GM19395 (cell line): ENCODE measurements around the gene SLCO3A1.

Source experiments
- ATAC-seq: cut with Tn5 transposase; IDR thresholded peaks from one replicate; pipeline ENCODE4 v1.9.1; 2021; ENCODE audit warnings: mild to moderate bottlenecking, moderate library complexity; ENCODE audit not compliant: unreplicated experiment

SLCO3A1 gene

GRCh38 chr15:92118162-92118935 lies 264.8 kb downstream of the SLCO3A1 start:
- no peak for ATAC-seq

- ATAC-seq: no peak
These were observed 265.4 kb downstream of the SLCO3A1 start for GRCh38 chr15:92118936-92119325.

GRCh38 chr15:92120094-92120795 lies 266.7 kb downstream of the SLCO3A1 start:
- ATAC-seq: no peak

- no peak for ATAC-seq
These were observed 267.5 kb downstream of the SLCO3A1 start for GRCh38 chr15:92121047-92121446.

- ATAC-seq: no peak
These were observed 268.8 kb downstream of the SLCO3A1 start for GRCh38 chr15:92122259-92122658.

GRCh38 chr15:92123962-92124656 lies 270.6 kb downstream of the SLCO3A1 start:
- ATAC-seq: no peak

- no peak for ATAC-seq
These were observed 271.1 kb downstream of the SLCO3A1 start for GRCh38 chr15:92124657-92125010.

- no peak for ATAC-seq
These were observed 275.3 kb downstream of the SLCO3A1 start for GRCh38 chr15:92128788-92129187.

- ATAC-seq: no peak
These were observed 276.7 kb downstream of the SLCO3A1 start for GRCh38 chr15:92130244-92130643.

GRCh38 chr15:92130906-92131305 lies 277.4 kb downstream of the SLCO3A1 start:
- no peak for ATAC-seq

GRCh38 chr15:92132982-92133755 lies 279.7 kb downstream of the SLCO3A1 start:
- ATAC-seq: no peak

GRCh38 chr15:92140796-92141195 lies 287.3 kb downstream of the SLCO3A1 start:
- ATAC-seq: no peak

GRCh38 chr15:92141607-92142006 lies 288.1 kb downstream of the SLCO3A1 start:
- no peak for ATAC-seq

- no peak for ATAC-seq
These were observed 289.0 kb downstream of the SLCO3A1 start for GRCh38 chr15:92142242-92143232.

- ATAC-seq: no peak
These were observed 290.3 kb downstream of the SLCO3A1 start for GRCh38 chr15:92143765-92144164.

- no peak for ATAC-seq
These were observed 293.1 kb downstream of the SLCO3A1 start for GRCh38 chr15:92146511-92147150.

GRCh38 chr15:92149029-92149428 lies 295.5 kb downstream of the SLCO3A1 start:
- no peak for ATAC-seq

- no peak for ATAC-seq
These were observed 296.0 kb downstream of the SLCO3A1 start for GRCh38 chr15:92149465-92149864.

GRCh38 chr15:92151168-92151567 lies 297.7 kb downstream of the SLCO3A1 start:
- ATAC-seq: no peak
